NCI-H526 treated with DMSO at 0.1 percent for 48 hours (cell line): ENCODE data around the gene ZNF503.
A peak's percentile ranks its signal among the peaks of the same experiment; 100 is the strongest.

Source experiments
- DNase-seq: peaks from one replicate; lab custom pipeline; 2025; lab: John Stamatoyannopoulos, UW

ZNF503 gene

GRCh38 chr10:75431180-75432111, 29.9 kb upstream of the ZNF503 start, which contains the start of gene LRMDA:
LRMDA (plus strand) TSS chr10:75431624.
- no peak for DNase-seq

- DNase-seq, result no peak
Observed at GRCh38 chr10:75430000-75430763, 28.6 kb upstream of the ZNF503 start.

DNA sequence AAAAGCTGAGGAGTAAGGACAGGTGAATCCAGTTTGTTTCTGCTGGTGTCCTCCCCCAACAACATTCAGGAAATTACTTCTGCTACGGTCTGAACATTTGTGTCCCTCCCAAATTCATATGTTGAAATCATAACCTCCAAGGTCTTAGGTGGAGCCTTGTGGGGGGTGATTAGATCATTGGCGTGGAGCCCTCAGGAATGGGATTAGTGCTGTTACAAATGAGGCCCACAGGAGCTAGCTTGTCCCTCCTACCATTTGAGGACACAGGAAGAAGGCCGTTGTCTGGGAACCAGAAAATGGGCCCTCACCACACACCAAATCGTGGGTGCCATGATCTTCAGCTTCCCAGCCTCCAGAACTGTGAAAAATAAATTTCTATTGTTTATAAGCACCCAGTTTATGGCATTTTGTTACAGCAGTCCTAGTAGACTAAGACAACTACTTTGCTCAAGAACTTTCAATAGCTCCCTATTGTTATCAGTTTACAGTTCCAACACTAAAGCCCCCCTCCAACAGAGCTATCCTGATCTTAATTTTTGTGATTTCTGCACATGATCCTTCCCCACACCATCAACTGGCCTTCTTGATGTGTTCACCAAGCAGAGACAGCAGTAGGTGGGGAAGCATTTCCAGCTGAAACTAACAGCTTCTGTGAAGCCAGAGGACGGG, 27.7 kb upstream of the ZNF503 start:
- no peak for DNase-seq

GRCh38 chr10:75428434-75429158, 27.0 kb upstream of the ZNF503 start:
- DNase-seq, result no peak

GRCh38 chr10:75427951-75428350, 26.4 kb upstream of the ZNF503 start:
- DNase-seq, result no peak

DNA sequence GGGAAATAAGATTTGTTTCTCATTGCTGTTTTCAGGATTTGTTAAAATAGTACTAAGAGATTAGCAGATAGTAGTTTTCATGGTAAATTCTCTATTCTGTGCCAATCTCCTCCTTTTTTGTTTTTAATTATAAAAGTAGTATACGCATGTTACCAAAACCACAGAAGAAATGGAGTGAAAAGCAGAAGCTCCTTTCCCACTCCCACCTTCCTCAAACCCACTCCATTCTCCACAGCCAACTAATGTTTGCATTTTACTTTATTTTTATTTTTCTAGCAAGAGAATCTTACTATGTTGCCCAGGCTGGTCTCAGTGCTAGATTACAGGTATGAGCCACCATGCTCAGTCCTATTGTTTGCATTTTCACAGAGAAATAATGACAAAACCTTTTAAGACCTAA, 25.3 kb upstream of the ZNF503 start:
- DNase-seq, result no peak

- no peak for DNase-seq
Observed at GRCh38 chr10:75425291-75426079, 23.9 kb upstream of the ZNF503 start.

GRCh38 chr10:75424571-75424970, 23.0 kb upstream of the ZNF503 start:
- no peak for DNase-seq

- DNase-seq, result no peak
Observed at GRCh38 chr10:75422913-75423312, 21.3 kb upstream of the ZNF503 start.

GRCh38 chr10:75418712-75419111, 17.1 kb upstream of the ZNF503 start:
- no peak for DNase-seq

DNA sequence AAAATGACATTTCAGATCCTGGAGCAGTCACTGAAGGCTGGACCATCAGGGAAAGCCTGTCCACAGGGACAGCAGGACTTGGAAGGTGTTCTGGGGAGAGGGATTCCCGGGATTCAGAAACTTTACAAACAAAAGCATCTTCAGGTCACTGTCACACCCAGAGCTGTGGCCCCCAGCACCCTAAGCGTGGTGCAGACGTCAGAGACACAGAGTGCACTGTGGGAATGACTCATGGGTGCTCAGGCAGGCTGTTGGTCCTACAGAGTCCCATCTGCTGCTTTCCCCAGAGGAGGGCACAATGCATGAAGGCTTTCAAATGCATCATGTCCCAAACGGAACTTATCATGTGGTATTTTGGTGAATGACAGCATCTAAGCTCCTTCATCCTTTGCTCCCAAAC, 16.7 kb upstream of the ZNF503 start:
- no peak for DNase-seq

DNA sequence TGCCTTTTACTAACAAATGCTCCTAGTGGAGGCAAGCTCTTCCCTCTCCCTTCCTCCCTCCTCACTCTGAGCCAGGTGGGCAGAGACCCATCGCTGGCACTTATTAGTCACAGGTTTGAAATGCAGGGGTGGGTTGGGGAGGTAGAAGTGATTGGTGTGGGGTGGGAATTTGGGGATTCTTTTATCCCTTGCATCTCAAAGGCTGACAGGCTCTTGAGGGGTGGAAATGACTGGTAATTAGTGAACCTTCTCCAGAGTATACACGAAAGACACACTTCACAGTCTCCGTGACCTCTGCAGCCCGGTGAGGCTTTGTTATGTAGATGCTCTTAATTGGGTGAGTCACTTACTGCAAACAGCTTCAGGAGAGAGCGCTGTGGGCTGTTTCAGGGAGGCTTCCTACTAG, 16.0 kb upstream of the ZNF503 start:
- no peak for DNase-seq

DNA sequence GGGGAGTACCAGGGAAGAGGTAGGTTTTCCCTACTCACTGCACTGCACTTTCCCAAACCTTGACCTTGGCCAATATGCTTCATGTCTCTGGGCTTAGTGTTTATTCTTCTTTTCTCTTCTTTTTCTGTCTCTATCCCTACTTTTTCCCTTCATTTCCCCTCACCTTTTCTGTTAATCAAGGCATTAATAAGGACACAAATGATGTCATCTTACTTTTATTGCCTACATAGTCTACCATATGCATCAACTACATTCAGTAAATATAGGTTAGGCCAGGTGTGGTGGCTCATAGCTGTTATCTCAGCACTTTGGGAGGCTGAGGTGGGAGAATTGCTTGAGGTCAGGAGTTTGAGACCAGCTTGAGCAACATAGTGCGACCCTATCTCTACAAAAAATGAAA, 13.0 kb upstream of the ZNF503 start:
- DNase-seq, result no peak

DNA sequence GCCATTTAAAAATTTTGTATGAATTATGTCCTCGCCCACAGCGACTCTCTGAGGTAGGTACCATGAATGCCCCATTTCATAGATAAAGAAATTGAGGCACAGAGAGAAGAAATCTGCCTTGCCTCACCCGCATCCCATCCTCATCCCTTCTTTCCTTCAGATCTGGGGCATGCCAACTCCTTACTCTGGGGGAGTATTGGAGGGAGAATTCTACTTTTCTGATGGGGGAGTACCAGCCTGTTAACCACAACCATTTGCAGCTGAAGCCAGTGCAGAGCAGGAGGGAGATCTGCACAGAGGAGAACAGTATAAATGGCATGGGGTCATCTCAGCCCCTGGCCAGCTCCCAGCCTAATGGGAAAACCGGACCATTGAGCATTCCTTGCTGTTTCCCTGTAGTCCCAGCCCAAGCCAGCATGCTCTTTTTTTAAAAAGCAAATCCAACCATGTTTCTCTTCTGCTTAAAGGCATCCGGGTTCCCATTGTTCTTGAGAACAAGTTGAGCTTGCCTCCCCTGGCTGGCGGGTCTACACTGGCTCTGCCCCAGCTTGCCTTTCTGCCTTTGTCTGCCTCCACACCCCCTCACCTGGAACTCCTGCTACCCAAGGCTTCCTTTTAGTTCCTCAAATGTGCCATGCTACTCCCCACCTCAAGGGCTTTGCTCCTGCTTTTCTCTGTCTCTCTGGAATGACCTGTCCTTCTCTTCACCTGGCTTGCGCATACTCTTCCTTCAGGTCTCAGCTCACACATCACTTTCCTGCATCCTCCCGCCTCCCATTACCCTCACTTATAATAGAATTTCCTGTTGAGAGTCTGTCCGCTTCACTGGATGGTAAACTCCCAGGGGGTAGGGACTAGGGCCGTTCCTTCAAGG, 8.8 kb upstream of the ZNF503 start:
- no peak for DNase-seq

GRCh38 chr10:75408911-75409885, 7.6 kb upstream of the ZNF503 start:
- peak; percentile 77 for DNase-seq

- peak; percentile 51 for DNase-seq
Observed at GRCh38 chr10:75408509-75408875, 6.9 kb upstream of the ZNF503 start.

GRCh38 chr10:75407713-75408508, 6.3 kb upstream of the ZNF503 start:
- DNase-seq, result no peak

DNA sequence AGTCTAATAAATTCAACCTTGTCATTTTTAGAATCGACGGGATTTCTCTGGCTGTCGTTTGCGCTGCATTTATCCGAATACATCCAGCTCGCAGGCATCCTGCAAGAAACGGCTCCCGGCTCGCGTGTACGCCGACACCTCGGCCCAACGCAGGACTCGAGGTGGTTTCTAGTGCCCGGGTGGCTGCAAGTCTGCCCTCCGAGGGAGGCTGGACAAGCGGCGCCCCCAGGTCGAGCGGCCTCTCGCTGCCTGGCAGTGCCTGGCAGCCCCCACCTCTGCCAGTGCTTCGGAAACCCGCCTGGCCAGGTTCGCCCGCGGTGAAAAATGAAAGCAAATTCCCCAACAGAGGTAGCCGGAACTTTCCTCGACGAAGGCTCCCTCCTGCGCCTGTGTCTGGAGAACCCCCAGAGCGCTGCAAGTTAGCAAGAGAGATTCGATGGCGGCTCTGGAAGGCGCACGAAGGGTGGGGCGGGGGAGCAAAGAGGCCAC, 5.7 kb upstream of the ZNF503 start:
- peak; percentile 33 for DNase-seq
